Left lung (tissue), 10 donors: Measurements from ENCODE around the gene HOTAIR. TPM values are rescaled to one million over a fixed set of nuclear protein-coding genes. Genes with fewer than 3 reads are reported as not detected.

Experiments
- ATAC-seq: fragments of 200-7000 bp; cut with Tn5 transposase; one replicate; pipeline ENCODE4 v1.9.1; 2020; ENCODE audit warnings: moderate library complexity
- DNase-seq, 4 donors: peaks; one replicate each; pipeline ENCODE4 v3.0.0-alpha.2; 2013 to 2020
- H3K27ac ChIP-seq, 2 donors: fragments of 200-600 bp; sonication (generic) in 1 of 2; one replicate each; pipeline versions ENCODE4 v1.5.0 to v1.8.0; 2020 to 2021
- H3K27me3 ChIP-seq, 2 donors: fragments of 200-600 bp; sonication (generic) in 1 of 2; one replicate each; pipeline versions ENCODE4 v1.5.0 to v1.8.0; 2020 to 2021
- H3K36me3 ChIP-seq, 2 donors: fragments of 200-600 bp; sonication (generic) in 1 of 2; one replicate each; pipeline versions ENCODE4 v1.5.0 to v1.8.0; 2020 to 2021
- H3K4me1 ChIP-seq, 2 donors: fragments of 200-600 bp; one replicate each; pipeline ENCODE4 v1.8.0; 2021
- H3K4me3 ChIP-seq, 2 donors: fragments of 200-600 bp; sonication (generic) in 1 of 2; one replicate each; pipeline versions ENCODE4 v1.5.0 to v1.8.0; 2020 to 2021; ENCODE audit warnings: mild to moderate bottlenecking in 1 of 2
- H3K9me3 ChIP-seq, 2 donors: fragments of 200-600 bp; sonication (generic) in 1 of 2; one replicate each; pipeline versions ENCODE4 v1.5.0 to v1.8.0; 2020 to 2021
- CTCF ChIP-seq, 2 donors: fragments of 200-600 bp; sonication (generic) in 1 of 2; IDR thresholded peaks; one replicate each; pipeline versions ENCODE4 v1.5.0 to v1.8.0; 2021; ENCODE audit warnings: antibody characterized with exemption in 2 of 2
- intact Hi-C, 2 donors: fragments of 100-400 bp; cut with DNase I; formaldehyde crosslinking; loops; one replicate each; pipeline versions ENCODE4 v1.11.2 to v1.14.2; 2022
- polyA plus RNA-seq, 6 donors: library from polyadenylated mRNA; unstranded; fragments of 120-200 nt; gene quantifications; one replicate each; pipeline ENCODE4 v1.2.1, GENCODE V29; 2013; ENCODE audit not compliant: insufficient read length in 6 of 6
- total RNA-seq, 2 donors: library from RNA; stranded (reverse); fragmentation: NEBNext Ultra II Directional; extraction: Animal tissue kit (Norgen Biotek cat#: 25700); gene quantifications; one replicate each; pipeline ENCODE4 v1.2.1, GENCODE V29; 2021
- donor health status: DM: no; HTN: yes; CAD: no.
- donor health status: DM: no; HTN: no; CAD: no.

The HOTAIR gene
- total and polyA plus RNA-seq, 8 donors: not detected

DNA sequence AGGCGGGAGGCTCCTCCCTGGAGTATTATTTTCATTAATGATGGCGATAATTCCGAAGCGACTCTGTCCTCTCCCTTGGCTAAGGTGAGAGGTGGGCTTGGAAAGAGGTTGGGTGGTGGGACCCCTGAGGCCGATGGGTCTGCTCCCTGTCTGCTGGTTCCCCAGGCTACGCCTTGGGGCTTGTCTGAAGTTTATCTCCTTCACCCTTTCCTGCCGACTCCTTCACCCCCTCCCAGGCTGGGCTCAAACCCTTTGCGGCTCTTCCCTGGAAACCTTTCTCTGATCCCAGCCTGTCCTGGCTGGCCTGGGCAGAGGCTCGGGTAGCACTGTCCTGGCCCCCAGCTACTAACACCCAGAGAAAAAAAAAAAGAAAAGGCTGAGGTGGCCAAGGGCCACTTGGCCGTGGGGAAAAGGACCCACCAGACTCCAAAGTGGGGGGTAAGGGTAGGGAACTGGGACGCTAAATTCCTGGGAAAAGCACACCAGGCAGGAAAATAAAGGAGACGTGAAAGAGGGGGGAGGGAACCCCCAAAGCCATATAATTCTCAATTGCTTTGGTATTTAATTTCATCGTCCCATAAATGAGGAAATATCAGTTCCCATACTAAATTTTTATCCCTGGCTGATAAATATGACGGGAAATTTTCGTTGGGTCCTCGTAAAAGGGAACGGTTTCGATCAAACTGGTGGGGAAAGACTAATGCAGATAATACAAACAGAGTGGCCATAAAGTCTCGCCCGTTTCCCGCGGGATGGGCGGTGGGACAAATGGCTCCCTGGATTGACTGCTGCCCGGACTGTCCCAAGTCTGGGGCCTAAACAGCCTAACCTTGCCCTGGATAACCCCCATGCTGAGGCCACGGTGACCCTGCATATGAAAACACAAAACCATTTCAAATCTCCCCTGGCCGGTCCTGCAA lies 8.2 kb upstream of the HOTAIR start:
- no peak for ATAC-seq
- peaks cover 93 to 100% of the 10 kb centered on the region in 2 donors for H3K27me3 ChIP-seq
- no peak overlapping the region for H3K4me3 ChIP-seq
- H3K4me1 ChIP-seq: peaks cover 3 to 14% of the 10 kb centered on the region in 2 donors
- H3K36me3 ChIP-seq: no peaks in the 10 kb centered on the region
- no peaks in the 10 kb centered on the region for H3K9me3 ChIP-seq
- DNase-seq: no peak
- H3K27ac ChIP-seq: no peak overlapping the region
- intact Hi-C loops: no loop called here
- TF ChIP-seq CTCF (IDR thresholded peaks at IDR 0.05): no peak

- Histone ChIP-seq H3K4me1 (peaks cover 3 to 14% of the 10 kb centered on the region in 2 donors), H3K4me3 (no peak overlapping the region), H3K27me3 (peaks cover 93 to 100% of the 10 kb centered on the region in 2 donors), H3K27ac (no peak overlapping the region), H3K9me3 (no peaks in the 10 kb centered on the region), H3K36me3 (no peaks in the 10 kb centered on the region)
- no peak for TF ChIP-seq CTCF (IDR thresholded peaks at IDR 0.05)
- intact Hi-C loops: no loop called here
- ATAC-seq: no peak
- DNase-seq: no peak
Measured at GRCh38 chr12:53981634-53982565, 7.1 kb upstream of the HOTAIR start.

GRCh38 chr12:53980802-53981496 lies 6.2 kb upstream of the HOTAIR start:
- H3K4me1 ChIP-seq: peaks cover 0 to 9% of the 10 kb centered on the region in 2 donors
- H3K4me3 ChIP-seq: no peak overlapping the region
- H3K27ac ChIP-seq: no peak overlapping the region
- peaks cover 93 to 100% of the 10 kb centered on the region in 2 donors for H3K27me3 ChIP-seq
- H3K9me3 ChIP-seq: no peaks in the 10 kb centered on the region
- no peak for ATAC-seq
- DNase-seq: no peak
- TF ChIP-seq CTCF (IDR thresholded peaks at IDR 0.05): no peak
- H3K36me3 ChIP-seq: no peaks in the 10 kb centered on the region
- intact Hi-C loops: no loop called here

- DNase-seq (no peak), ATAC-seq (no peak)
- Histone ChIP-seq H3K4me1 (peaks cover 0 to 8% of the 10 kb centered on the region in 2 donors), H3K27me3 (peaks cover 93 to 100% of the 10 kb centered on the region in 2 donors), H3K27ac (no peak overlapping the region), H3K4me3 (no peak overlapping the region), H3K36me3 (no peaks in the 10 kb centered on the region), H3K9me3 (no peaks in the 10 kb centered on the region)
- intact Hi-C loops: no loop called here
- no peak for TF ChIP-seq CTCF (IDR thresholded peaks at IDR 0.05)
Measured at GRCh38 chr12:53980104-53980801, 5.5 kb upstream of the HOTAIR start.
